HT1080 (cell line): ENCODE measurements around the gene TMEM45A. TPM values are rescaled to one million over a fixed set of nuclear protein-coding genes. Genes with fewer than 3 reads are reported as not detected.
"Not testable (repeated sequence)": the region's sequence is repeated elsewhere in the genome, so short reads cannot be mapped to it uniquely, and the experiment has no call there.

Experiments
- DNase-seq: peaks from one replicate; pipeline ENCODE4 v3.0.0-alpha.2; 2015; ENCODE audit warnings: low read depth
- total RNA-seq: library from RNA; depleted of rRNA; stranded (reverse); fragments of >200 nt; shearing (Covaris generic); gene quantifications from 2 replicates; pipeline ENCODE4 v1.2.3, GENCODE V29; 2014

TMEM45A gene
- total RNA-seq, 1 experiment from 2014 or later = 1.4 TPM

DNA sequence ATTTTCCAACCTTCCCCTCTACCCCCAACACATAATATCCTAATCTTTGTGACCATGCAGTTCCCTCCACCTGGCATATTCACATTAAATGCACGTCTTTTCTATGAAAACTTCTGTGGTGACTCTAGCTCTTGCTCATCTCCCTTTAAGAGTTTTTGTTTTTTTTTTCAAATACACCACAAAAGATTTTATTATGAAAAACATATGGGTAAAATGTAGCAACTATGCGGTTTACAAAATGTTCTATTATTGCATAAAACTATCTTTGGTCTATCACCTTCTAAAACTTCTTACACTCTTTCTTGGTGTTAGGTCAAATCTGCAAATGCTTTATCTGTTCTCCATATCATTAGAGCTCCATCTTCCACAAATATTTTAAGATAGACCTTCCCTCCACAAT lies 78.4 kb downstream of the TMEM45A start:
- DNase-seq = no peak

DNA sequence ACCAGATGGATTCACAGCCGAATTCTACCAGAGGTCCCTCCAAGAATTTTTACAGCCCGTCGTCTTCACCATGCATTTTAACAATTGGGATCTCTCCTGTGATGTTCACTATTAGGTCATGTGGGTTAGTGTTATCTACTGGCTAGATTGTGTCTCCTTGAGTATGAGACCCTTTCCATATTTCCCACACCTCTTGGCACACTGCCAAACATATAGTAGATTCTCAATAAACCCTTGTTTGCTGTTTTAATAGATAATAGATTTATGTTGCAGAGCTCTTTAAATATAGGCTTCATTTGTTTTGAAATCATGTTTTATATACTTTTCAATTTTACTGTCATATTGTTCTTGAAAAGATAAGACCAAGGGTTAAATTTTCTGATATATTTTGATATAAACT lies 82.1 kb downstream of the TMEM45A start:
- no peak for DNase-seq

DNA sequence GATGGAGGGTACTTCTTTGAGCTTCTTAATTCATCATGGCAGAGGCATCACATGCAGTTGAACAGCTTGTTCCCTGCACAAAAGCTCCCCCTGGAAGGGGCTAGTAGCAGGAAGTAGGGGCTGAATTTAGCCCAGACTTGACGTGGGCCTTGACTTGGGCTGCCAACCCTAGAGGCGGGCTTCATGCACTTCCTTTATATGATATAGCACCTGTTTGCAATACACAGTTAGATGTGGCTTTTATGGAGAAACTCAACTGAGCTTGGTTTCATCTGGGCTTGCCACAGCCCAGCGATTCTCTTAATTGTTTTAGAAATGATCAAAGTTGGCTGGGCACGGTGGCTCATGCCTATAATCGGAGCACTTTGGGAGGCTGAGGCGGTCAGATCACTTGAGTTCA lies 83.3 kb downstream of the TMEM45A start:
- no peak for DNase-seq

DNA sequence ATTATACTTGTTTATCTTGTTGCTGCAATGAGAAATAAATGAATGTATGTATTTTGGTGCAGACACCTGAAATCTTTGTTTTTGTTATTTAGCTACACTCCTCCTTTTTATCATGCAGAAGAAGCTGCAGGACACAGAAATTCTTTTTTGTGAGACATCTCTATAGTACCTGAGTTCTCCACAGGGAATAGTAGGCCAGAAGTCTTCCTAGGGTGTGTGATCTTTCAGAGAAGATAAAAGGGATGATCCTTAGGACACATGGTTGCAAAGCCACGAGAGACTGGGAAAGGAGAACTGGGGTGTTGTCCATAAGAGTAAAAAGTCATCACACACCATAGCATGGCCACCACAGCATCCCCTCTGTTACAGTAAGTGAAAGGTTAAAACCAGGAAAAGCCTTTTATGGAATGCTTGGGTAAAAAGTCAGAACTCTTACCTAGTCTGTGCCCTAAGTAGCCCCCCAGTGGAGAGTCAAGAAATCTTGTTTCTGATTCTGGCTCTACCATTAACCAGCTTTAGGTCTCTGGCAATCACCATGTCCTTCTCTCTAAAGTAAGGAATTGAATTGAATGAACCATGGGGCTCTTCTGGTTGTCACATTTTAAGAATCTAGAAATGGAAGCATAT lies 85.1 kb downstream of the TMEM45A start:
- peak; percentile 13 for DNase-seq

DNA sequence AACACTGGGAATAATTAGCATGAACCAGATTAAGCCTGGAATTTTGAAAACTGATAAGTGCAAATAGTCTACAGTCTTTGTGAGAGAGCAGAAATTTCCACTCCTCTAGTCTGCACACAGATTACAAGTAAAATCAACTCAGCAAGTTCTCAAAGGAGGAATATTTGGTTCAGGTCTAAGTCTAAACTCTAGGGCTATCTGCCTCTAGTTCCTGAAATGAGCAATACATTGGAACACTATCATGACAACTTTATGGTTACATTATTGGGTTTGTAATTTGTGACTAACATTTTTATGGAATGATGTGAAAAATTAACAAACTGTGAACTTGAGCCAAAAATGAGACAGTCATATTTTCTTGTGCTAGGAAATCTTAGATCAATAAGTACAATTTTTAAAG lies 86.2 kb downstream of the TMEM45A start:
- DNase-seq = no peak

DNA sequence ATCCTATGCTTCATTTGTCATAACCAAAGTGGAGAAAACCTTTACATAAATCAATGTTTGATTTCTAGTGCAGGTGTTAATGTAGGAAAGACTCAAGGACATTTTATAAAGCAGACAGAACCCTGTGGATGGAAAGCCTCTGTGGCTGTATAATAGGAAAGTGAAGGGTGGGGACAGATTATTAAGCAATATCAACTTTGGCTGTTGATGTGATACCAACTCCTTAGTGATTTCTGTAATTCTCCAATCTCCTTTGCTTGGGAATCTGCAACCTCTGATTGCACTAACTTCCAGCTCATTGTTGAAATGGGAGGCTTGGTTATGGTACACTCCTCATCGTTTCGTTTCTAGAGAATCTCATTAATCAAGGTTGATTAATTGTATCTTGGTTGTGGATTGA lies 87.7 kb downstream of the TMEM45A start:
- DNase-seq = no peak

DNA sequence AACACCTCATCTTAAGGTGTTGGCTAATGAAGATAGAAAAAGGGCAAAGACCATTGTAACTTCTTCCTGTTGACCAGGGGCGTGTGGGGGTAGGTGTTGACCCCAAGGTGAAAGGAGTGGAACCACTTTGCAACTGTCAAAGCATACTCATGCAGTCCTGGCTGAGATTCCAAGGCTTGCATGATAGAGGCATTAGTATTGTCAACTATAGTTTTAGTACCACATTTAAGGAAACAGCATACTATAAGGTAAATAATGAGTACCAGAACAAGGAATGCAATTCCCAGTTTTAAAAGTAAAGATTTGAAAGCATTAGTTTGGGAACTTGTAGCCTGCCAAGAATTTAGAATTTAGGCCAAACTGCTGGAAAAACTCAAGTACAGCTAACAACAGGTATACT lies 89.2 kb downstream of the TMEM45A start:
- no peak for DNase-seq

DNA sequence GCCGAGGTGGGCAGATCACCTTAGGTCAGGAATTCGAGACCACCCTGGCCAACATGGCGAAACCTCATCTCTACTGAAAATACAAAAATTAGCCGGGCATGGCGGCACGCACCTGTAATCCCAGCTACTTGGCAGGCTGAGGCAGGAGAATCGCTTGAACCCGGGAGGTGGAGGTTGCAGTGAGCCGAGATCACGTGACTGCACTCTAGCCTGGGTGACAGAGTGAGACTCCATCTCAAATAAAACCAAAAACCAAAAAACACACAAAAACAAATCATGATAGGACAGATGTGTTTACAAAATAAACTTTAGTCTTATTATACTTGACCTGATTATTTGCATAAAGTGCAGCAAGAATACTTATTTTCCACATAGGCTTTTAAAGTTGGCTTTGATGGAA lies 89.7 kb downstream of the TMEM45A start:
- not testable (repeated sequence) for DNase-seq

DNA sequence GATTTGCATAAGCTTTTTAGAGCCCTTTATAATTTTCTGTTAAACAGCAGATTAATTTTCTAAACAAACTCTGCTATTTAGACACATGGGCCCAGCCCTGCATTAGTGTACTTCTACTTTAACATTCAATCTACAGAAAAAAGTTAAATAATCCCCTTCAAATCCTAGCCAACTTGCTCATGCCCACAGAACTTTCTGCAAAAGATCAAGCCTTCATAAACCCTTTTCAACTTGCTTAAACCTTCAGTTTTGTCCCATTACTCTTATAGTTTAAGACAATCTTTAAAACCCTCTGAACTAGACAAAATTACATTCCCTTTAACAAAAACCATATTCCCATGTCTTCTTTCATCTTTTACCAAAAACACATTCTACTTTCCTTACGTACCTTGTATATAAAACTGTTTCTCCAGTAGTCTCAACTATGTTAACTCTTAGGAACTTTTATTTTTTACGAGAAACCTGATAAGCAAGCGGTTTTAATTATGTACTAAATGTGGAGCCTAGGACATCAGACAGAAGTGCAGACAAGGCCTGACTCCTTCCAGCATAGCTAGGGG lies 91.8 kb downstream of the TMEM45A start:
- DNase-seq = no peak

DNA sequence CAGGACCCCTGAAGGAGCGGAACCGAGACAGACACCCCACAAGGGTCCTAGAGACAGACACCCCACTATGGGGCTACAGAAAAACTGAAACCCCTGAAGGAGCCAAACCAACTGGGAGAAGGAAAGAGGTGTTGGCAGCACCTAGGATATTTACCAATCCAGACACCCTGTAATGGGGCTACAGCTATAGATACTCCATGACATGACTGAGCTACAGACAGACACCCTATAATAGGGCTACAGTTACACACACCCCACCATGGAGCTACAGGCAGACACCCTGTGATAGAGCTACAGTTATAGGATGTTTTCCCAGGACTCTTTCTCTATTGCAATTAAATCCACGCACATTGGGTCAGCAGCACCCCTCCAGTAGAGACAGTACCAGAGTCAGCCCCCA lies 94.4 kb downstream of the TMEM45A start:
- no peak for DNase-seq

DNA sequence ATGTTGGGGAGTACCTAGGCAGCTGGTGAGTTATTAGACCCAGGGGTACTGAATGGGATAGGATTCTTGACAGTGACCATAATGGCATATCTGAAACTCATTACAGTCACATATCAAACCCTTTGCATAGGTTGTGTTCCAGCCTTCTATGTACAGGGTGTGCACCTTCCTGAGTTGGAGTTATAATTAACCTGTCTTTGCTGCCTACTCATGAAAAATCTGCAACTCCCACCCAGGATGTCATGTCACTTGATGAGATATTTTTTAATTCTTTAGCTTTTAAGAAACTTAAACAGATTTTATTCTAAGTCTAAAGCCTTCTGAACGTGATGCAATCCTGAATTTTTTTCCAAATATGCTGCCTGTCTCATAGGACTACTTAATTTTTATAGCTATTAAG lies 95.8 kb downstream of the TMEM45A start:
- DNase-seq = no peak

DNA sequence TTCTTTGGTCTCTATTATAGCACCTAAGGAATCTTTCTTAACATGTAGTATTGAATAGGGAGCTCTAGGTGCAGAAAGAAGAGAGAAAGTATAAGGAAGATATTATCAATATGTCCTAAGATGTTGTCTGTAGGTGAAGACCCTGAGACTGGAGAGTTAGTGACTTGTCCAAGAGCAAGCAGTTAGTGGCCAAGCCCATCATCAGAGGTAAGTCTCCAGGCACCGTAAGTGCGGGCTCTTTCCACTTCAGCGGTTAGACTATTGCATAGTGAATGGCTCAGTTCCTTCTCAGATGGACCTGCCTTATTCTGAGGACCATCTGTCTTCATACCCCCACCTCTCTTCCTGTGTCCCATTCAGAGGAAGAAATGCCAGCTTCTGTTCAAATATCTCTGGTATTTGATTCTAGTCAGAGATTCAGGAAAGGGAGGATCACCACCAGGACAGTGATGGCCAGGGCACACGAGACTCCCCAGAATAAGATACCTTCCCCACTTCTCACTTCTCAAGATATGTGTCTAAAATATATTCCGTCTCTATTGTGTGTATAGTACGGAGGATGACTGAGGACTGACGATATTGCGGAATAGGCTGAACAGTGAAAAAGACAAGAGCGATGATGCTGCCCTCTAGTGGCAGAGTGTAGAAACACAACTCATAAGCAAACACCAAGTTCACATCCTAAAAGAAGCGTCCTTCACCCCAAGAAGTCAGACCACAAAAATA lies 97.9 kb downstream of the TMEM45A start:
- peak; percentile 57 for DNase-seq

DNA sequence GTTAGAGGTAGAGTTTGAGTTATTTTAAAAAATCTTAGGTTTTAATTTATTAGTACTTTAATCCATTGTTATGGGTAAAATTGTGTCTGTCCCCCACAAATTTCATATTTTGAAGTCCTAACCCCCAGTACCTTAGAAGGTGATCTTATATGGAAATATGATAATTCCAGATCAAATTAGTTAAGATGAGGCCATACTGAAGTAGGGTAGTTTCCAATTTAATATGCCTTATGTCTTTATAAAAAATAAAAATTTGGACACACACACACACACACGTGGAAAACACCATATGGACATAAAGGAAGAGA lies 98.4 kb downstream of the TMEM45A start:
- no peak for DNase-seq

DNA sequence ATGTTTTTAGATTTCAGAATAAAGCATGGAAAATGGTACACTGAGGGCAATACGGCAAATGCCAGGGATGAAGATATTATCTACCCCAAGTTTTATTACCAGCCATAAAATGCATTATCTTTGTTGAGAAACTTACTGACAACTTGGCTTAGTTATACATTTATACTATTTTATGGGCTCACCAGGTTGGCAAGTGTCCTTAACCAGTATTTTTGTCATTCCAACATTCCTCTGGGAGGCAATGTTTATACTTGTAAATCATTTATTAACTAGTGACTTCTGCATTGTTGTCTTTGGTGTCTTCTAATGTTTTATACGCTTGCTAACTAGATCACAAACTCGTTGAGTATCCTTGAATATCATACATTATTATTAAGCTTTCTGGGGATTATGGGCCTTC lies 99.0 kb downstream of the TMEM45A start:
- no peak for DNase-seq

DNA sequence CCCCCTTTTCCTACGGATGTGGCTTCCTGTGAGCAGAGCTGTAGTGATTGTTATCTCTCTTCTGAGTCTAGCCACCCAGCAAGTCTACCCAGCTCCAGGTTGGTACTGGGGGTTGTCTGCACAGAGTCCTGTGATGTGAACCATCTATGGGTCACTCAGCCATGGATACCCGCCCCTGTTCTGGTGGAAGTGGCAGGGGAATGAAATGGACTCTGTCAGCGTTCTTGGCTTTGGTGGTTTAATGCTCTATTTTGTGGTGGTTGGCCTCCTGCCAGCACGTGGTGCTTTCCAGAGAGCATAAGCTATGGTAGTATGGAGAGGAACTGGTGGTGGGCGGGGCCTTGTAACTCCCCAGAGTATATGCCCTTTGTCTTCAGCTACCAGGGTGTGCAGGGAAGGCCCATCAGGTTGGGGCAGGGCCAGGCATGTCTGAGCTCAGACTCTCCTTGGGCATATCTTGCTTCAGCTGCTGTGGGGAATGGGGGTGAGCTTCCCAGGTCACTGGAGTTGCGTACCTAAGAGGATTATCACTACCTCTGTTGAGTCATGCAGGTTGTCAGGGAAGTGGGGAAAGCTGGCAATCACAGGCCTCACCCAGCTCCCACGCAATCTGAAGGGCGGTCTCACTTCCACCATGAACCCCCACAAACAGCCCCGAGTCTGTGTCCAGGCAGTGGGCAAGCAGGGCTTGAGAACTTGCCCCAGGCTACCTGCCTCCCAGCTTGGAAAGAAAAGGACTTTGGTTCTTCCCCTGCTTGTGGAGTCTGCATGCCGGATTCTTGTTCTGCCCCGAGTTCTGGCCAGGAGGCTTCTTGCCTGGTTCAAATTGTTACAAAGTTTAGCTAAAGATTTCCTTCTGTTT lies 108.0 kb downstream of the TMEM45A start:
- no peak for DNase-seq

DNA sequence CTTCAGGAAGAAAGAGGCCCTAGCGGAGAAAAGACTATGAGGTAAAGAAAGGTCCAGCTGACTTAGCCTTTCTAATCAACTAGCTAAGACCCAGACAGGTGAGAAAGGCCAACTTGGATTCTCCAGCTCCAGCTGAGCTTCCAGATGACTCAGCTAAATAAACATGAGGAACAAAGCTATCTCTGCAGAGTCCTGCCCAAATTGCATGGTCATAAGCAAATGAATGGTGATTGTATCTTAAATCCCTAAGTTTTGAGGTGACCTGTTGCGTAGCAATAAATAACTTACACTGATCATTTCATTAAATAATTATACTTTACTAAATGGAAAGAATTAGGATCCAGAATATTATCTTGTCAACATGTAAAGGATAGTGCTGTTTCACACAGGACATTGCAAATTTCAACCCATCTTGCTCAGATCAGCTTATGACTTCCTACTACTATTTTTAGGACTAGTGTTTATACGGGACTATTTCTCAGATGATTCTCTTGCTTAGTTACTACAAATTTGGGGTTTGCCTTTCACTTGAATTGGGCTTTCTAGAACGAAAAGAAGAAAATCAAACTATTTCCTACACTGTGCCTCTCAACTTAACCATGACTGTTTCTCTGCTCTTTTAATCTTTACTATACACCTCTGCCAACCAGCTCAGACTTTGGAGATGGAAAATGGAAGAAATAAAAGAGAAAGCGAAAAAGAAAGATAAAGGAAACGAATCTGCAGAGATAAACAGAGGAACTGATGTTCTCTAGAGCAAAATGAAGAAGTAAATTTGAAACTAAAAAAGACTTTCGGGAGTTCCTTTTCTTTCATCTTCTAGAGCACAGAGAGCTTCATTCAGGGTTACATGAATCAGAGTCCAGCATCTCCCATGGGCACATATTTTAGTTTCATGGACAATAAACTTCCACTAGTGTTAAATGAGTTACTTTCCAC lies 110.4 kb downstream of the TMEM45A start:
- peak; percentile 26 for DNase-seq

DNA sequence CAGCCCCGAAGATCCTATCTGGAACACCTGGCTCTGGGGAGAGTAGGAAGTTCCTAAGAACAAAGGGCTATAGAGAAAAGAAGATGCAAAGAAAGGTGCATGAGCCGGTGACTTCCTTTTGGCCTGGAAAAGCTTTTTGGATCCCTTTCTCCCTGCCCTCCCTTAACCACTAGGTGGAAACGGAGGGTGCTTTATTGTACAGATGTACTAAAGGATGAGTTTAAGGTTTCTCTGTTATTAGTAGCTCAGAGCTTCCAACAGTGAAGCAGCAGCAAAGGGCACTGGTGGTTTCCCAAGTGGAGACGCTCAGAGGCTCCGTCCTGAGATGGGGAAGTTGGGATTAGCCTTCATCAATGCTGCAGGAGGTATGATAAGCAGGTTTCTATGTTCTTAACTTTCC lies 111.0 kb downstream of the TMEM45A start:
- peak; percentile 61 for DNase-seq

DNA sequence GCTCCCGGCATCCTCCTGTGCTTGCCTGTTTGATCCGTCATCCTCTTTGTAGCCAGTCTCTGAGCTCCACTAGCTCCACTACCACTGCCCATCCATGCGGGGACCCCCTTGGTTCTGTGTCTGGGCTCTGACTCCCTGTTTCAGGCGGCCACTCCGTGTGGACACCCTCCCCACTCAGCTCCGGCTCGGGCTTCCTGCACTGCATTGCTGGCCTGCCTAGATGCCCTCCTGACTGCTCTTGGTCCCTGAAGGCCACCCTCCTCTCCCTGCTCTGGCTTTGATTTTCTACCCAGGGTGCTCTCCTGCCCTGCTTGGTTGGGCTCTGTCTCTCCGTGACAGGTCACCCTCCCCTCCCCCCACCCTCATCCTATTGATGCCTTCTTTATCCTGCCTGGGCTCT lies 112.9 kb downstream of the TMEM45A start:
- no peak for DNase-seq

DNA sequence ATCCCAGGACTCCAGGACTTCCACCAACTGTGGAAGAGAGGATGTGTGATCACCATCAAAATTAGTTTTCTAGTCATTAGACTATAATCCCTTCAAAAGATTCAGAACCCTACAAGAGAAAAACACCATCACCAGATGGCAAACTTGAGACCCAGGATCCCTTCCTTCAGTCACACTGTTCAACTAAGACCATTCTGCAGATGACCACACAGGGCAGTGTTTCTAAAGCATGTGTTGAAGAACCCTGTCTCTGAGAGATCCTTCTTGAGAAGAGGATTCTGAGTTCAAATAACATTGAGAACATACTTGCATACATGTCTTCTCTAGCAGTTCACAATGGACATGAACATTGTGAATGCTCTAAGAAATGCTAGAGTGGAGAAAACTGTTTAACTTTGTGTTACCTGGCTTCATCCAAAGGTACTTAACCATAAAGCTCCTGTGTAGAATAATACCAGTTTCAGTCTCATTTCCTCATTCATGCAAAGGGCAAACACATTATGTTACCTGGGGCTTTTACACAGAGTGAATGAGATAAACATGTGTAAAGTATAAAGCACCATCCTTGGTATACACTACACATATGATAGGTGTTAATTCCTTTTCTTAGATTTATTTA lies 114.6 kb downstream of the TMEM45A start:
- no peak for DNase-seq

DNA sequence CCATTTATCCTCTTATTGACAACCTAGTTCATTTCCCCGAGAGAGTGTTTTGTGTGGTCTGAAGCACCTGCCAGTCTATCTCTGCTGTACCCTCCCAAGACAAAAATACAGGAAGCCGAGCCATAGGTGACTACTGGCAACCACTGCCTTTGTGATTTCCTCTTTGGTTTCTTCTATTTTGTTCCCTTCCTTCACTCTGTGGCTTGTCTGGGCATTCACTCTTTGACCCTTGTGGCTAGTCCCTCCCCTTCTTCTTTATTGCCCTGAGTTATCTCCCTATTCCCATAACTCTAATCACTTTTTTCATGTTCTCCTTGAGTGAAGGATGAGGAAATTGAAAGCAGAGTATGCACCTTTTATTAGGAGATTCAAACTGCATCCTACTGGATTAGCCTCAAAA lies 116.9 kb downstream of the TMEM45A start, which contains the start of gene ADGRG7:
TSS of gene ADGRG7 (plus strand) at position 297 of the 400 bp plus-strand sequence. CDS start 256 bp downstream, outside the sequence.
- DNase-seq = no peak
